Measurements from ENCODE around the gene YY1.
"Not testable (repeated sequence)": the region's sequence is repeated elsewhere in the genome, so short reads cannot be mapped to it uniquely, and the experiment has no call there.

Gene YY1

DNA sequence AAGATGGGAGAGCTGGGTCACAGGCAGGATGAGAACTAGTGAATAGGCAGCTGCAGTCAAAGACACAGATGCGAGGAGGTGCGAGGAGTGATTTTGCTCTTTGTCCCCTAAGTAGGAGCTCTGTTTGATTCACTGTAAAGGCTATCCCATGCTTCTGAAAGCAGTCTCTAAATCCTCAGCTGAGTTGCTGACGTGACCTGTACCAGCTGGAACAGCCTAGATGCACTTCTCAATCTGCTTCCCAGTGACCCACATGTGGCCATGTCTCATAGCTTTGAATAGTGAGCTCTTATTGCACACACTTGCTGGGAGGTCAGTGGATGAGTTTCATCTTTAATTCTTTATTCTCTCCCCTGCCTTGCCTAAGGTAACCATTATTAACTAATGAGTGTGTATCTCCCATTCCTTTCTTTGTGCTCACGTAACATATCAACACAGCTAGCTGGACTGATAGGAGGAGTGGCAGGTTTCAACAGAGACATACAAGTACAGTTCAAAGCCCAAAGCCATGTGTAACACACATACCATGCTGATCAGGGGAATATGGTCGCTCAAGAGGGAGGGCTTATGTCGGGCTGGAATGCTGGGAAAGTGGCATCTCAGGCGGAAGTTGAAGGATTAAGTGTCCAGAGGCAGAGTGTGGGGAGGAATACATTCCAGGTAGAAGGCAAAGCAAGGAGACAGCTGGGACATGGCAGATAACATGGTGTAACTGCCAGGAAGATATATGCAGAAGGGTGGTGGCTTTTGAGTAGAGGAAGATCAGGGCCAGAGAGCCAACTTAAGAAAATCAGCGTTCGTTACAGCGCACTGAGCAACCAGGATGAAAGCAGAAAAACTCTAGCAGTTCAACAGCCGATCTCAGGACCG, 15.4 kb upstream of the YY1 start:
- Mint-ChIP-seq H3K27me3 (no peaks in the 10 kb centered on the region), H3K9me3 (no peaks in the 10 kb centered on the region), H3K4me1 (ENCODE audit: low read depth) (peaks cover 6% of the 10 kb centered on the region), H3K36me3 (ENCODE audit: low read depth) (no peaks in the 10 kb centered on the region), H3K27ac (no peak overlapping the region), H3K4me3 (no peak overlapping the region)
- intact Hi-C loops (cut with micrococcal nuclease): loop anchor here (2.0 kb wide), 1 partner anchor 13 kb away; no protein-coding TSS in a partner anchor

DNA sequence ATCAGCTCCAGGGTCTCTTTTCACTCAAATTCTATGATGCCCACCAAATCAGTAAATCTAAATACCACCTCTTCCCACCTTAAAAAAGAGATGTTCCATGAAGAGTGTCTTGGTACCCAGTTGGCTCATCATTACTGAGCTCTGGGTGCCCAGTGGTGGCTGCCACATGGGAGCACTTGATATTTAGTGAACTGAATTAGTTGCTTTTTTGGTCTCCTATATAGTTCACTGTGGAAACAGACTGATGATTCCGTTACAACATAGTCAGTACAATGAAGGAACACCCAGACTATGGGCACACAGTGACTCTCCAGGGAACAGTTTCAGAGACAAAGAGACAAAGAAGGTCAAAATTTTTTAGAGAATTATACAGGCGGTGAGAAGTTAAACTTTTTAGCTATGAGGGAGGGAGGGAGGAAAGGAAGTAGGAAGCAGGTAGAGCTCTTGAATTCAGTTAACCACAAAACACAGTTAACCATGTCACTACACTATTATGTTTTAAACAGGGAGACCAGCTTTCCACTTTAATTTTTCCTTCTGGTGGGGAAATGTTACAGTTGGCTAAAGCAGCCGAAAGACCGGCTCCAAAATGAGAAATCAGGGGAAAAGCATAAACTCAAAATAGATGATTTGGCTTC, 14.6 kb upstream of the YY1 start:
- Mint-ChIP-seq H3K4me3 (no peak overlapping the region), H3K27ac (no peak overlapping the region), H3K9me3 (no peaks in the 10 kb centered on the region), H3K4me1 (ENCODE audit: low read depth) (peaks cover 8% of the 10 kb centered on the region), H3K36me3 (ENCODE audit: low read depth) (no peaks in the 10 kb centered on the region), H3K27me3 (no peaks in the 10 kb centered on the region)
- intact Hi-C loops (cut with micrococcal nuclease): no loop called here

DNA sequence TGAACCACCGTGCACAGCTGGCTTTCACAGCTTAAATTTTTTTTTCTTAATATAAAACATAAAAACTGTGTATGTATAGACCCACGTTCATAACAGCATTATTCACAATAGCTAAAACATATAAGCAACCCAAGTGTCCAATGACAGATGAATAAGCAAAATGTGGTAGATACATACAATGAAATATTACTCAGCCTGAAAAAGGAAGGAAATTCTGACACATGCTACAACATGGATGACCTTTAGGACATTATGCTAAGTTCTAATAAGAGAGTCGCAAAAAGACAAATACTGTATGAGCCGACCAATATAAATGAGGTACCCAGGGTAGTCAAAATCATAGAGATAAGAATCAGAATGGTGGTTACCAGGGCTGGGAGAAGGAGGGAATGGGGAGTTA, 13.8 kb upstream of the YY1 start:
- peaks cover 12% of the 10 kb centered on the region for H3K4me1 Mint-ChIP-seq (ENCODE audit: low read depth)
- no peaks in the 10 kb centered on the region for H3K9me3 Mint-ChIP-seq
- H3K36me3 Mint-ChIP-seq (ENCODE audit: low read depth): peaks cover 4% of the 10 kb centered on the region
- intact Hi-C loops (cut with micrococcal nuclease): no loop called here
- no peak overlapping the region for H3K4me3 Mint-ChIP-seq
- no peaks in the 10 kb centered on the region for H3K27me3 Mint-ChIP-seq
- no peak overlapping the region for H3K27ac Mint-ChIP-seq

DNA sequence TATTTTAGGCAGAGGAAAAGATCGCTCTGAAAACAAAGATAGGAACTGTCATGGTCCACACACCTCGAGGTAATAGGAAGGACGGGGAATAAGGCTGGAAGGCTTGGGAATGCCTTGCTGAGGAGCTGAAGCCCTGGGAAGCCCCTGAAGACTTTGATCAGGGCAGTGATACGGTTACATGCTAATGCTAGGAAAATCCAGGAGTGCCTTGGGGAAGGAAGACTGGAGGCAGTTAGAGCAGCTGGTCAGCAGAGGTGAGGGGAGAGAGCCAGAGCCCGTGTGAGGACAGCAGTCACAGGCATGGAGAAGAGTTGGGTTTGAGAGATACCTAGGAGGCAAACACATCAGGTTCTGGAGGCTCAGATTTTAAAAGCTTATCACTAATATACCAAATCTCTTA, 8.6 kb upstream of the YY1 start:
- intact Hi-C loops (cut with micrococcal nuclease): no loop called here
- Mint-ChIP-seq H3K4me3 (no peak overlapping the region), H3K27me3 (no peaks in the 10 kb centered on the region), H3K4me1 (ENCODE audit: low read depth) (peaks cover 17% of the 10 kb centered on the region), H3K27ac (no peak overlapping the region), H3K9me3 (no peaks in the 10 kb centered on the region), H3K36me3 (ENCODE audit: low read depth) (peaks cover 43% of the 10 kb centered on the region)

DNA sequence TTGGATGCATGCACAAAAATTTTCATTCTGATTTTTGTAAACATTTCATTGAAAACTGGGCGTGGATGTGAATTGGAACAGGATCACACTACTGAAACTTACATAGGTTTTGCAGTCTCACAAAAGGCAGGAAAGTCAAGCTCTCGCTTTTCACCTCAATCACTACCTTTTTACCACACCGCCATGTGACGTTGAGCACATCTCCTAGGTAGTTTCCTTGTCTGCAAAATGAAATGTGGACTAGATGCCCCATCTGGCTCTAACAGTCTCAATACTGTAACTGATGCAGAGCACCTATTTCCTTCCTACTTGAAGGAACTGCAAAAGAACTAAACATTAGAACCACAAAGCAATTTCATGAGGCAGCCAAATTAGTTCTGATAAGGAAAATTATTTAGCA, 4.4 kb upstream of the YY1 start:
- Mint-ChIP-seq H3K36me3 (ENCODE audit: low read depth) (peaks cover 75% of the 10 kb centered on the region), H3K4me1 (ENCODE audit: low read depth) (peaks cover 31% of the 10 kb centered on the region), H3K9me3 (no peaks in the 10 kb centered on the region), H3K27ac (no peak overlapping the region), H3K27me3 (no peaks in the 10 kb centered on the region), H3K4me3 (no peak overlapping the region)
- intact Hi-C loops (cut with micrococcal nuclease): no loop called here

DNA sequence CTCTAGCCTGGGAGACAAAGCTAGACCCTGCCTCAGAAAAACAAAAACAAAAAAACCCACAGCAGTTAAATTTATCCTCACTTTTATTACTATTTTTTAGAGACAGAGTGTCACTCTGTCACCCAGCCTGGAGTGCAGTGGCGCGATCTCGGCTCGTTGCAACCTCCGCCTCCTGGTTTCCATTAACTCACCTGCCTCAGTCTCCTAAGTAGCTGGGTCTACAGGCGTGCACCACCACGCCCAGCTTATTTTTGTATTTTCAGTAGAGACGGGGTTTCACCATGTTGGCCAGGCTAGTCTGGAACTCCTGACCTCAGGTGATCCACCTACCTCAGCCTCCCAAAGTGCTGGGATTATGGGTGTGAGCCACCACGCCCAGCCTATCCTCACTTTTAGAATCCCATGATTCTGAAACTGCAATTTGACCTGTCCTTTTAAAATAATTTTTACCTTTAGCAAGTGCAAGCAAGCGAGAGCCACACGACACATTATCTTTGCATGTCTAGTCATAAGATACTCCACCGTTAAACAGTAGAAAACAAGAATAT, 2.6 kb upstream of the YY1 start:
- not testable (repeated sequence) for H3K27me3 Mint-ChIP-seq, H3K9me3 Mint-ChIP-seq
- peak overlapping the region; percentile 92 for H3K4me3 Mint-ChIP-seq
- peak overlapping the region; percentile 91 for H3K27ac Mint-ChIP-seq
- peaks cover 72% of the 10 kb centered on the region for H3K36me3 Mint-ChIP-seq (ENCODE audit: low read depth)
- H3K4me1 Mint-ChIP-seq (ENCODE audit: low read depth): peaks cover 38% of the 10 kb centered on the region
- intact Hi-C loops (cut with micrococcal nuclease): loop anchor here (2.0 kb wide), 2 partner anchors 14 to 70 kb away; no protein-coding TSS in a partner anchor

DNA sequence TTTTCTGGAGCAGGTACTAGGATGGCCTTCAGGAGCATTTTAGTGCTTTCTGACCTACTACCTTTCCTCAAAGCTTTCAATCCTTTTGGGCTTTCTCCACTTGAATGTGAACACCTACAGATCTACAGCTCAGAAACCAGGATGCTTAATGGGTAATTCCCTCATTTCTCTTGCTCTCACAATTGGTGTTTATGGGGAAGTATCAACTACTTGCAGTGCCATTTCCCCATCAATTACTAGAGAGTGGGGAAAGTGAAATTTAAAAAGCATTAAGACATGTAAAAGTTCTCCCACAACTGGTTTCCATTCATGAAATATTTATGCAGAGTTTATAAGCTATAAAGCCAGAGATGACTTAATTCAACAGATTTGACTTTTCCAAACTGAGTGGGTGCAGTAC, 2.1 kb upstream of the YY1 start:
- intact Hi-C loops (cut with micrococcal nuclease): loop anchor here (2.0 kb wide), 2 partner anchors 14 to 70 kb away; no protein-coding TSS in a partner anchor
- peak overlapping the region; percentile 91 for H3K27ac Mint-ChIP-seq
- H3K27me3 Mint-ChIP-seq: no peaks in the 10 kb centered on the region
- peaks cover 72% of the 10 kb centered on the region for H3K36me3 Mint-ChIP-seq (ENCODE audit: low read depth)
- peak overlapping the region; percentile 92 for H3K4me3 Mint-ChIP-seq
- H3K4me1 Mint-ChIP-seq (ENCODE audit: low read depth): peaks cover 44% of the 10 kb centered on the region
- H3K9me3 Mint-ChIP-seq: no peaks in the 10 kb centered on the region

DNA sequence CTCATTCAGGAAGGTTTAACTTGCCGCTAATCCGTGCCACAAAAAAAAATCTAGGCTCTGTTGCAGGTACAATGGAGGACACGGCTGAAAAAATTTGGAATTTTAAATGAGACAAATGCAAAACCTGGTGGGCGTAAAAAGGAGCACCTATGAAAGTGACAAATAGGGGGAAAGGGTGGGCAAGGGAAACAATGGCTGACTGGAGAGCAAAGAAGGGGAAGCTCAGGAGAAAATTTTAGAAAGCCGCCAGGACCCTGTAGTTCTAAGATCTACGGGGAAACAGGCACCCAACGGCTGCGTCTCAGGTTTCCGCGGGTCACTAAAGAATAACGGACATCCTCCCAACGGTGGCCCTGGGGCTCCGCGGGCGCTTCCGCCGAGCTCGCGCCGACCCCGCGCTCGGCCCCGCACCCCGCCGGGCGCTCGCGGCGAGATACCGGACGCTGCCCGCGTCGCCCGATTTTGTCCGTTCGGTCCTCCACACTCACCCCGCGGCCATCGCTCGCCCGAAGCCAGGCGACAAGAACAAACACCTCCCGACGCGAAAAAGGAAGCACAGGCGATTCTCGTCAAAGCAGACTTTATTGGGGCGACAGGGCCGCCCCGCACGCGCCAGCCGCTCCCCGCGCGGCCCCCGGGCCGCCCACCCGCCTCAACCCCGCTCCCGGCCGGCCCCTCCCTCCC, 1.1 kb upstream of the YY1 start:
- Mint-ChIP-seq H3K27ac (peak overlapping the region; percentile 91), H3K4me3 (peak overlapping the region; percentile 92), H3K36me3 (ENCODE audit: low read depth) (peaks cover 72% of the 10 kb centered on the region), H3K4me1 (ENCODE audit: low read depth) (peaks cover 53% of the 10 kb centered on the region), H3K9me3 (no peaks in the 10 kb centered on the region), H3K27me3 (no peaks in the 10 kb centered on the region)
- intact Hi-C loops (cut with micrococcal nuclease): loop anchor here (2.0 kb wide), 4 partner anchors 15 to 139 kb away; partner anchors contain the start of gene WDR25

DNA sequence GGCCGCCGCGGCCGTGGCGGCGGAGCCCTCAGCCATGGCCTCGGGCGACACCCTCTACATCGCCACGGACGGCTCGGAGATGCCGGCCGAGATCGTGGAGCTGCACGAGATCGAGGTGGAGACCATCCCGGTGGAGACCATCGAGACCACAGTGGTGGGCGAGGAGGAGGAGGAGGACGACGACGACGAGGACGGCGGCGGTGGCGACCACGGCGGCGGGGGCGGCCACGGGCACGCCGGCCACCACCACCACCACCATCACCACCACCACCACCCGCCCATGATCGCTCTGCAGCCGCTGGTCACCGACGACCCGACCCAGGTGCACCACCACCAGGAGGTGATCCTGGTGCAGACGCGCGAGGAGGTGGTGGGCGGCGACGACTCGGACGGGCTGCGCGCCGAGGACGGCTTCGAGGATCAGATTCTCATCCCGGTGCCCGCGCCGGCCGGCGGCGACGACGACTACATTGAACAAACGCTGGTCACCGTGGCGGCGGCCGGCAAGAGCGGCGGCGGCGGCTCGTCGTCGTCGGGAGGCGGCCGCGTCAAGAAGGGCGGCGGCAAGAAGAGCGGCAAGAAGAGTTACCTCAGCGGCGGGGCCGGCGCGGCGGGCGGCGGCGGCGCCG, 381 bp downstream of the YY1 start:
- intact Hi-C loops (cut with micrococcal nuclease): loop anchor here (2.0 kb wide), 2 partner anchors 47 to 137 kb away; partner anchors contain the start of gene WDR25

DNA sequence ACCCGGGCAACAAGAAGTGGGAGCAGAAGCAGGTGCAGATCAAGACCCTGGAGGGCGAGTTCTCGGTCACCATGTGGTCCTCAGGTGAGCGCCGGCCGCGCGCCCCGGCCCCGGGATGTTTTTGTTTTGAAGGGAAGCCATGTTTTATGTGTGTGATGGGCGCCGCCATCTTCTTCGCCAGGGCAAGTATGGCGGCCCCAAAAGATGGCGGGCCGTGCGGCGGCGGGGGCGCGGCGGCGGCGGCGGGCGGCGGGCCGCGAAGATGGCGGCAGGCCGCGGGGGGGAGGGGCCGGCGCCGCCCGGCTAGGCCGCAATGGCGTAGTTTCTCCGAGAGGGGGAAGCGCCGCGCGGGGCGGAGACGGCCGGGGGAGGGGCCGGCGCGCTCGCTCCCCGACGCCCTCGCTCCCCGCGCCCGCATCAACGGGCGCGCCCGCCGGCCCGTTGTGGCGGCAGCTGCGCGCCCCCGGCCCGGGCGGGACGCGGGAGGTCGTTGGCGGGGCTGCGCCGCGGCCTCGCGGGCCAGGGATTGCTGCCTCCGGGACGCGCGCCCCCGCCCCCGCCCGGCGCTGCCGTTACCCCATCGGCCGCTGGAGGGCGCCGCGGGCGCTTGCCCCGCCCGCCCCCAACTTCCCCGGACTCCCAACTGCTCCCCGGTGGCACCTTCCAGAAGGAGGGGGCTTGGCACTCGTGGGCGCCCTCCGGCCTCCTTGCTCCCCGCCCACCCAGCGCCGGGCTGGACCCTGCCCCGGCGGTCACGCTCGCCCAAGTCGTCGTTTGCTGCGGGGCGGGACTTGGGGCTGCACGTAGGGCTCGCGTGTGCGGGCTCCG, 1.1 kb downstream of the YY1 start:
- Mint-ChIP-seq H3K36me3 (ENCODE audit: low read depth) (peaks cover 70% of the 10 kb centered on the region), H3K4me1 (ENCODE audit: low read depth) (peaks cover 54% of the 10 kb centered on the region), H3K27me3 (no peaks in the 10 kb centered on the region), H3K27ac (peak overlapping the region; percentile 91), H3K4me3 (peak overlapping the region; percentile 88), H3K9me3 (no peaks in the 10 kb centered on the region)
- intact Hi-C loops (cut with micrococcal nuclease): loop anchor here (2.0 to 5.0 kb wide), 4 partner anchors 25 to 137 kb away; partner anchors contain the start of gene WDR25

More for the DNA sequence above, 381 bp downstream of the YY1 start:
- H3K36me3 Mint-ChIP-seq (ENCODE audit: low read depth): peaks cover 76% of the 10 kb centered on the region
- H3K4me3 Mint-ChIP-seq: peak overlapping the region; percentile 81
- H3K27me3 Mint-ChIP-seq: no peaks in the 10 kb centered on the region
- H3K4me1 Mint-ChIP-seq (ENCODE audit: low read depth): peaks cover 59% of the 10 kb centered on the region
- no peaks in the 10 kb centered on the region for H3K9me3 Mint-ChIP-seq
- peak overlapping the region; percentile 91 for H3K27ac Mint-ChIP-seq

DNA sequence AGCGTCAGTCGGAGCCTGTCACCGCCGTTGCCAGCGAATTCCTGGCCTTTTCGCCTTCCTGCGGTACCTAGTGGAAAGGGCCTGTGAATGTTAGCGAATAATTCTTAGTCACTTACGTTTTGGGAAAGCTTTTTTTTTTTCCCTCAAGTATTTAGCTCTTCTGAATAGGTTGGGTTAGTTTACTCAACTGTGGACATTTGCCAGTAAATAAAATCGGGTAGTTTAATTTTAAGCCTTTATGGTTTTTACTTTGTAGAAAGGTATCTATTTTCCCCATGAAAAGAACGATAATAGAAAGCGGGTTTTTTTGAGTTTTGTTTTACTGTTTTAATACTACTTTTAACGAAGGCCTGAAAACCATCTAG, 1.7 kb downstream of the YY1 start:
- H3K27ac Mint-ChIP-seq: peak overlapping the region; percentile 90
- peak overlapping the region; percentile 88 for H3K4me3 Mint-ChIP-seq
- no peaks in the 10 kb centered on the region for H3K27me3 Mint-ChIP-seq
- H3K36me3 Mint-ChIP-seq (ENCODE audit: low read depth): peaks cover 65% of the 10 kb centered on the region
- intact Hi-C loops (cut with micrococcal nuclease): loop anchor here (2.0 to 5.0 kb wide), 2 partner anchors 26 to 37 kb away; no protein-coding TSS in a partner anchor
- no peaks in the 10 kb centered on the region for H3K9me3 Mint-ChIP-seq
- peaks cover 54% of the 10 kb centered on the region for H3K4me1 Mint-ChIP-seq (ENCODE audit: low read depth)

DNA sequence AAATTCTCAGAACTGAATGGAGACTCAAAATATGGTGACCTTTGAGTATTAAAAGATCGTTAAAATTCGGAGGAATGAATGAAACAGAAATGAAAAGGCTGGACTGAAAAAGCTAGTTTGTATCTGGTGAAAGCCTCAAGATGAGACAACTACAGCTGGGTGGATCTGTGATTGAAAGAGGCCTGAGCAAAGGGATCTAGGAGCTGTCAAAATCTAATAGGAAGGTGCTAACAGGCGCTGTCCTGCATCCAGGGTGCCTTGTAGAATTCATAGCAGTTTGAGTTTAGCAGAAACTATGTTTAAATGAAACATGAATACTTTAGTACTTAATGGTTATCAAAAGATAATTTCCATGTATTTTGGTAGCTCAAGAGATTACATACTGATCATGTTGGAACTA, 2.3 kb downstream of the YY1 start:
- Mint-ChIP-seq H3K36me3 (ENCODE audit: low read depth) (peaks cover 62% of the 10 kb centered on the region), H3K4me3 (peak overlapping the region; percentile 88), H3K27me3 (no peaks in the 10 kb centered on the region), H3K27ac (peak overlapping the region; percentile 90), H3K4me1 (ENCODE audit: low read depth) (peaks cover 57% of the 10 kb centered on the region), H3K9me3 (no peaks in the 10 kb centered on the region)
- intact Hi-C loops (cut with micrococcal nuclease): loop anchor here (2.0 to 5.0 kb wide), 2 partner anchors 26 to 36 kb away; no protein-coding TSS in a partner anchor
